IPS-NIHi7 (cell line): ENCODE results near the gene BNC2.

Experiments
- DNase-seq: peaks from one replicate; pipeline ENCODE4 v3.0.0; 2012; ENCODE audit warnings: mixed read lengths; ENCODE audit errors: extremely low spot score

BNC2 gene

DNA sequence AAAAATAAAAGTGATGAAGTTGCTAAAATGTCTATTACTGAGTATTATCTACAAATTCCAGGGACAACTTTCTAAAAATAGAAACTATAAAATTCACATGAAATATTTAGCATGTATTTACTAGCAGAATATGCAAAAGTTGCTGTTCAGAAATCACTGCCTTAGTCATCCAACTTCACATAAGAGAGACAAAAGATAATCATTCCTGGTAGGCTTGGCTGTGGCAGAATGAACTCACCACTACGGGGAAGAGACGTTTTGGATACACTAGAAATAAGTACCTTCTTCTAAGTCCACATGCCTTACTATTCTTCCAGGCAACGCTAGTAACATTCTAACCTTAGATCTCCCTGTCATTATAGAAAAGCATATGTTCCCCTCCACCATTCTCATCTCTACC lies 272.2 kb downstream of the BNC2 start:
- DNase-seq: no peak

DNA sequence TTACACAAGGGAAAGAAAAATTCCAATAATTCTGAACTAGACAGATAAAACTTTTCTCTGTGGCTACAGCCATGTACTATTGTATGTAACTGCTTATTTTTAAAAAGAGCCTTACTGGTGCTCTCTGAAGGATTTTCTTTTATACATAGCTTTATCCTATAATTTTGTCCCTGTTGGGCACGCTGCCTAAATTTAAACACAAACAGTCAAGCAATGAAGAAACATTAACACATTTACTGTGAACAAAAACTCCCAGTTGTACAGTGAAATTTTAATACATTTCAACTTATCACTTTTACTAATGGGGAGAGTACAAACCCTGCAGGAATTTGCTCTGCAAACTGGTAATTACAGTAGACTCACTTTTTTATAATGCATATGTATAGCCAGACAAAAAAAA lies 273.3 kb downstream of the BNC2 start:
- no peak for DNase-seq

- no peak for DNase-seq
Measured at GRCh38 chr9:16595227-16595626, 275.2 kb downstream of the BNC2 start.

DNA sequence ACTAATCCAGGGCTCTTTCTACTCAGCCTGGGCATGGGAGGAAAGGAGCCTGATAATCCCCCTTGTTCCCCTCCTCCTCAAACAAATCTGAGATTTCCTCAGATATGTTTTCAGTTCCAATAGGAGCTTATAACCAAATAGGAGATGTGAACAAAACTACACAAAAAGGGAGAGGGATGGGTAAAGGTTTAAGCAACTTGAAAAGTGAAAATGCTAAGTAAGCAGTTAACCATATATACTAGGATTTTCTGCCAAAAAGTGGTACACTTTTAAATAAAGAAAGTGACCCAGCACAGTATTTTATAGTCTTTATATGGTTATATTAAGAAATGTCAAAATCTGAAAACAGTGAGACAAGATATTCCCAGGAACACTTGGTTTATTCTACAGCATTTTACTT lies 275.7 kb downstream of the BNC2 start:
- no peak for DNase-seq

DNA sequence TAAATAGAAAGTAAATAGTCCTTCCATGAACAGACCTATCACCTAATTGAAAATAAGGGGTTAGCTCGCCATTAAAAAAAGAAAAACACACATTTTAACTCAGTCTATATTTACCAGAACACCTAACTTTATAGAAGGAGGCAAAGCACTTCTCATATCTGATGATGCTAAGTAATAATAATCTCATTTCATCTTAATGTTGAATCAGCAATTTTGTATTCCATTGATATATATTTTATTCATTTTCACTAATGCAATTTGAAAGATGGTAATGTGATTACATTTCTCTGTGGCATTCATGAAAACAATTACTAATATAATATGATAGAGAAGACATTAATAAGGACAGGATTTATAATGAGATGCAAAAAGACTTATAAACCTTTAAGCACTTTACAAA lies 276.7 kb downstream of the BNC2 start:
- no peak for DNase-seq

DNA sequence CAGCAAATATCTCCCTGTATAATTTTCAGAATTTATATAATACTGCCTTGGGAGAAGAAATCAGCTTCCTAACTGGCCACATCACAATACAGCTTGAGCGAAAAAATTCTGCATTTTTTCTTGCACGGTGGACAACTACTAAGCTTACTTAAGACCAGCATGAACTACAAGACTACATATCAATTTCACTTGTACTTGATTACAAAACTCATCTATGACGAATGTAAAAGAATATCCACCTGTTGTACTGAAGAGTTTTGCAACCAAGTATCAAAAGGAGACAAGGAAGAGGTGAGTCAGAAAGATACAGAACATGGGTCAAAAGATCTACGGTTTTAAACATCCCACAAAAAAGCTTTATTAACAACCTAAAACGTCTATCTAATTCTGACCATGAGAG lies 279.4 kb downstream of the BNC2 start:
- no peak for DNase-seq

DNA sequence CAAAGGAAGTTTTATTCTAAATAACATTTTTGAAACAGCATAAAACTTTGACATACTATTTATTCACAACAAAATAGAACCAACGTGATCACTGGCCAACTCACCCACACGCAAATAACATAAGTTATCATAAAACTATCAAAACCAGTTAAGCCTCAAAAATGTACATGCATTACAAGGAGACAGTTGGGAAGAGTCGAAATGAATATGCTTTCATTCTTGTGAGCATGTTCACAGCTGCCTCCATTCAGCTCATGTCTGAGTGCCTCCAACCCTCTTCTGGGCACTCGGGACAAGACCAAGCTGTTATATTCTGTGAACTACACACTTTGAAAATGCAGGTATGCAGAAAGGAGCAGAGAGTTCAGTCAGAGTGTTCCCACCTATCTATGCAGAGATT lies 284.9 kb downstream of the BNC2 start:
- DNase-seq: no peak

GRCh38 chr9:16579872-16580432 lies 290.5 kb downstream of the BNC2 start:
- no peak for DNase-seq

- DNase-seq: no peak
Measured at GRCh38 chr9:16575986-16576245, 294.6 kb downstream of the BNC2 start.

- DNase-seq: no peak
Measured at GRCh38 chr9:16575142-16575985, 295.1 kb downstream of the BNC2 start.

- DNase-seq: no peak
Measured at GRCh38 chr9:16572005-16572734, 298.3 kb downstream of the BNC2 start.

GRCh38 chr9:16571127-16571802 lies 299.2 kb downstream of the BNC2 start:
- no peak for DNase-seq

- DNase-seq: no peak
Measured at GRCh38 chr9:16563446-16563845, 307.0 kb downstream of the BNC2 start.

DNA sequence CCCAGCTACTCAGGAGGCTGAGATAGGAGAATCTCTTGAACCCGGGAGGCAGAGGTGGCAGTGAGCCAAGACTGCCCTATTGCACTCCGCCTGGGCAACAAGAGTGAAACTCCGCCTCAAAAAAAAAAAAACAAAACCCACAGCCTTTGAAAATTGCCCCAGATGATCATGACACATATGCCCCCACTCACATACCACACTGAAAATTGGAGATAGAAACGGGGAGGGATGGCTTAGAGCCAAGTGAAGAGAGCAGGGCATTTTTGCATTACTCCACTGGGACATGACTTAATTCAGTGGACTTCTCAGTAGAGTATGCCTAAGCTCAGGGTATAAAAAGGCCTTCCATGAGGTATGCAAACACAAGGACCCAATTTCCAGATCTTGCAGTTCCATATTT lies 309.3 kb downstream of the BNC2 start:
- DNase-seq: no peak

- DNase-seq: no peak
Measured at GRCh38 chr9:16559418-16560188, 310.9 kb downstream of the BNC2 start.

DNA sequence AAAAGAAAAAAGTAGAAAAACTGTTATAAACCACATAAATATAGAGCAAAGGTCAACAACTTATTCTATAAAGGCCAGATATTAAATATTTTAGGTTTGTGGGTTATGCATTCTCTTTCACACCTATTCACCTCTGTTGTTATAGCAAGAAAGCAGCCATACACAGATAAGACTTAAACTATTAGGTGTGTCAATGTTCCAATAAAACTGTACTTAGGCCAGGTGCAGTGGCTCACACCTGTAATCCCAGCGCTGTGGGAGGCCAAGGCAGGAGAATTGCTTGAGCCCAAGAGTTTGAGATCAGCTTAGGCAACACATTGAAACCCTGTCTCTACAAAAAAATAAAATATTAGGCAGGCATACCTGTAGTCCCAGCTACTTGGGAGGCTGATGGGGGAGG lies 314.7 kb downstream of the BNC2 start:
- no peak for DNase-seq

DNA sequence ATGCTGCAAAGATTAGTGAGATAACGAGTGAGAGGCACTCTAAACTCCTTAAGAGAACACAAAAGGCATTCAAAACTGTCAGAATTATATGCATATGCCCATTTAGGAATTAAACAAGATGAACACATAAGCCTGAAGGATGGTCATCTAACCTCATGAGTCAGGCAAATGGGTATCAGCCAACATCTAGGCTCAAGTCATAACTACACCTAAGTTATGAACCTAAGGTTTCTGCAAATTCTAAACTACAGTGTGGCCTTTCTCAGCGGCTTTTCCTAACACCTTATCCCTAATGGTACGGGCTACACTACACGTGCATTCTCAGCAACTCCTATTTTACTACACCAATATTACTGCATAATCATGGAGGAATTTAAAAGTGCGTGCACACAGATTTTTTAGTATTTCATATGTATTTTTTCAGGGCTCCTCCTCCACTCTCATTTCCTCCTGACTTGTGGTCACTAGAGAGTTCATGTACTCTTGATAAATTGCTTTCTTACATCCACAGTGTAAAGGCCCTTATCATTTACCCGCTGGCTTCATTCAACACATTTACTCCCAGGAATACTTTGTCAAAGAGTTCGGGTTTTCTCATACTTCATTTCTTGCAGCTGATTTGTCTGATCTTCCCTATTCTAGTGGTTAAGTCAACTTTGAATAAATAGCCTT lies 316.5 kb downstream of the BNC2 start:
- no peak for DNase-seq

- no peak for DNase-seq
Measured at GRCh38 chr9:16552252-16552651, 318.2 kb downstream of the BNC2 start.

- DNase-seq: no peak
Measured at GRCh38 chr9:16551692-16552091, 318.8 kb downstream of the BNC2 start.

DNA sequence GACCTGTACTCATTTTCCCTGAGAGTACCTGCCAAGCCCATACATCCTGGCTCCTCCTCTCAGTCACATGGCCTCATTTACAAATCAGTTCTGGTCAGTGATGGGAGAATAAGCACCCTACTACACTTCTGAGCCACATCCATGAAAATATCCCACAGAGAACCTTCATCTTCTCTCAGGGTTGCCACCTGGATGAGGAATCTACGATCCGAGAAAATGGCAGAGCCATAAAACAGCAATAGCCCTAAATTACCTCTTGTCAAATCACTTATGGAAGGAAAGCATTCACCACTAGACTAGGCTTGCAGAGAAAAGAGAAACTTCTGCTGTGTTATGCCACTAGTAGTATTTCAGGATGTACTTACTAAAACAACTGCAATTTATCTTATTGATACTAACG lies 324.8 kb downstream of the BNC2 start:
- DNase-seq: no peak

- DNase-seq: no peak
Measured at GRCh38 chr9:16544842-16545241, 325.6 kb downstream of the BNC2 start.
